Measurements from ENCODE around the gene MDH2. TPM values are rescaled to one million over a fixed set of nuclear protein-coding genes. Genes with fewer than 3 reads are reported as not detected.

The MDH2 gene
- total RNA-seq, 4 donors from 2014 or later: 99.8 to 127 (median 116) TPM

- Histone ChIP-seq H3K9me3 (no peaks in the 10 kb centered on the region), H3K4me1 (peaks cover 10% of the 10 kb centered on the region), H3K36me3 (peaks cover 86% of the 10 kb centered on the region), H3K27me3 (no peaks in the 10 kb centered on the region), H3K4me3 (no peak overlapping the region), H3K27ac (no peak overlapping the region)
- TF ChIP-seq EP300 (IDR thresholded peaks at IDR 0.05) (no peak), CTCF (IDR thresholded peaks at IDR 0.05) (no peak), POLR2A (IDR thresholded peaks at IDR 0.05) (no peak), POLR2AphosphoS5 (IDR thresholded peaks at IDR 0.05) (no peak)
- 44% methylated on average over 6 of the region's 6 CpGs for WGBS
- DNase-seq (ENCODE audit: low spot score in 2 of 2): no peak
These were observed 12.9 kb downstream of the MDH2 start for GRCh38 chr7:76060842-76061241.

GRCh38 chr7:76062254-76062653, 14.3 kb downstream of the MDH2 start:
- H3K36me3 ChIP-seq: peaks cover 91% of the 10 kb centered on the region
- no peak for DNase-seq (ENCODE audit: low spot score in 2 of 2)
- no peak for TF ChIP-seq POLR2A (IDR thresholded peaks at IDR 0.05)
- TF ChIP-seq POLR2AphosphoS5 (IDR thresholded peaks at IDR 0.05): no peak
- TF ChIP-seq CTCF (IDR thresholded peaks at IDR 0.05): no peak
- TF ChIP-seq EP300 (IDR thresholded peaks at IDR 0.05): no peak
- H3K4me1 ChIP-seq: peaks cover 10% of the 10 kb centered on the region
- H3K9me3 ChIP-seq: no peaks in the 10 kb centered on the region
- H3K27ac ChIP-seq: no peak overlapping the region
- no peak overlapping the region for H3K4me3 ChIP-seq
- WGBS: 96% methylated on average over 15 of the region's 15 CpGs
- H3K27me3 ChIP-seq: no peaks in the 10 kb centered on the region

GRCh38 chr7:76063114-76063513, 15.2 kb downstream of the MDH2 start:
- TF ChIP-seq POLR2AphosphoS5 (IDR thresholded peaks at IDR 0.05) (no peak), EP300 (IDR thresholded peaks at IDR 0.05) (no peak), CTCF (IDR thresholded peaks at IDR 0.05) (no peak), POLR2A (IDR thresholded peaks at IDR 0.05) (no peak)

GRCh38 chr7:76063525-76063924, 15.6 kb downstream of the MDH2 start:
- Histone ChIP-seq H3K27ac (no peak overlapping the region), H3K4me3 (no peak overlapping the region), H3K36me3 (peaks cover 83% of the 10 kb centered on the region), H3K4me1 (peaks cover 10% of the 10 kb centered on the region), H3K9me3 (no peaks in the 10 kb centered on the region), H3K27me3 (no peaks in the 10 kb centered on the region)
- 80% methylated on average over 1 of the region's 14 CpGs for WGBS
- TF ChIP-seq POLR2AphosphoS5 (IDR thresholded peaks at IDR 0.05) (no peak), CTCF (IDR thresholded peaks at IDR 0.05) (no peak), POLR2A (IDR thresholded peaks at IDR 0.05) (no peak), EP300 (IDR thresholded peaks at IDR 0.05) (no peak)
- DNase-seq (ENCODE audit: low spot score in 2 of 2): no peak

More at GRCh38 chr7:76063114-76063513, 15.2 kb downstream of the MDH2 start:
- Histone ChIP-seq H3K4me3 (no peak overlapping the region), H3K27me3 (no peaks in the 10 kb centered on the region), H3K4me1 (peaks cover 10% of the 10 kb centered on the region), H3K9me3 (no peaks in the 10 kb centered on the region), H3K36me3 (peaks cover 88% of the 10 kb centered on the region), H3K27ac (no peak overlapping the region)
- 73% methylated on average over 4 of the region's 10 CpGs for WGBS
- no peak for DNase-seq (ENCODE audit: low spot score in 2 of 2)

- TF ChIP-seq POLR2A (IDR thresholded peaks at IDR 0.05): no peak
- Histone ChIP-seq H3K27ac (no peak overlapping the region), H3K36me3 (peaks cover 75% of the 10 kb centered on the region), H3K4me1 (peaks cover 15% of the 10 kb centered on the region), H3K9me3 (no peaks in the 10 kb centered on the region), H3K27me3 (no peaks in the 10 kb centered on the region), H3K4me3 (no peak overlapping the region)
- no peak for DNase-seq (ENCODE audit: low spot score in 2 of 2)
- 97% methylated on average over 23 of the region's 24 CpGs for WGBS
These were observed 16.5 kb downstream of the MDH2 start for GRCh38 chr7:76064208-76064970.

All from suprapubic skin (tissue), 4 donors.